C4-2B (cell line): ENCODE data around the gene ALDH3A1.

Experiments used
- H3K27ac ChIP-seq: fragments of 450-650 bp; 2 replicates; pipeline ENCODE4 v1.5.1; 2017
- CTCF ChIP-seq: fragments of 450-650 bp; conservative IDR thresholded peaks from 2 replicates; pipeline ENCODE4 v1.5.1; 2017; ENCODE audit warnings: mild to moderate bottlenecking
- ZFX ChIP-seq: fragments of 450-650 bp; IDR thresholded peaks from 2 replicates; pipeline ENCODE4 v1.6.1; 2017

The ALDH3A1 gene

GRCh38 chr17:19738757-19739156 is 9.3 kb downstream of the ALDH3A1 start:
- H3K27ac ChIP-seq, result no peak overlapping the region
- TF ChIP-seq CTCF (no peak), ZFX (no peak)

GRCh38 chr17:19738073-19738449 is 10.0 kb downstream of the ALDH3A1 start:
- no peak overlapping the region for H3K27ac ChIP-seq
- no peak for TF ChIP-seq ZFX
- no peak for TF ChIP-seq CTCF

GRCh38 chr17:19737305-19738072 is 10.6 kb downstream of the ALDH3A1 start:
- H3K27ac ChIP-seq, result no peak overlapping the region
- TF ChIP-seq ZFX (no peak), CTCF (no peak)

- H3K27ac ChIP-seq, result no peak overlapping the region
- TF ChIP-seq CTCF, result no peak
- no peak for TF ChIP-seq ZFX
Measured at GRCh38 chr17:19736071-19736470, 12.0 kb downstream of the ALDH3A1 start.

- TF ChIP-seq ZFX (no peak), CTCF (no peak)
- H3K27ac ChIP-seq, result no peak overlapping the region
Measured at GRCh38 chr17:19733953-19734526, 14.1 kb downstream of the ALDH3A1 start.

DNA sequence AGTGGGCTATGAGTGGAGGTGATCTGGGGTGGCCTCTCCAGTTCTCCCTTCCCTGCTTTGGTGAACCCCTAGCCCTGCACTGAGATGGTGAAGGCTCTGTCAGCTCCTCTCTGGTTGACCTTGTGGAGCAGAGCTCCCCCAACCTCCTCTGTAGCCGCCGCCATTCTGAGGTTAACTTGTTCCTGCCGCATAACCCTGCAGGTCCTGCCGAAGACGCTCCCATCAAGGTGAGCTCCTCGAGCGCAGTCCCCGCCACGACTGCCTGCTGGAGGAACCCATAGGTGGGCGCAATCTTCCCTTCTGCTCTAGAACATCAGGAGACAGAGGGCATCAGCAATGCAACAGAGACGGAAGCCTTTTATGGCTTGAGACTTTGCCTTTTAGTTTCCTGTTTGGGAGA is 16.5 kb downstream of the ALDH3A1 start:
- TF ChIP-seq CTCF, result no peak
- TF ChIP-seq ZFX, result no peak
- H3K27ac ChIP-seq, result no peak overlapping the region

DNA sequence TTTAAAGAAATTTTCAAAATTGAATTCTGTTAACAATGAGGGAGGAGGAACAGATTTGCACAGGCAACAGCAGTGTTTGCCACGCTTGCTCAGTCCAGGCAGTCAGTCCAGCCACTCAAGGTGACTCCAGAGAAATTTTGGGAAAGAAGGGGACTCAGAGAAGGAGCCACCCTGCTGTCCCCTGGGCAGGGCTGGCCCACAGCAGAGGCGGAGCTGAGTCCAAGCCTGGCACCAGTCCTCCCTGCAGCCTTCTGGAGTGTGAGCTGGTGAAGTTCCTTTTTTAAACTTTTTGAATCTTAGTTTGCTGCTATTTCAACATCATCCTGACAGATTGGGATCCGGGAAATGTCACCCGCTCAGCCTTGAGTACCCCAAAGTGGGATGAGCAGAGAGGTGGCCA is 17.3 kb downstream of the ALDH3A1 start:
- TF ChIP-seq CTCF (no peak), ZFX (no peak)
- H3K27ac ChIP-seq, result no peak overlapping the region
